DMS53 treated with DMSO at 0.1 percent for 48 hours (cell line): ENCODE results near the gene NBPF9.
"Not testable (repeated sequence)": the region's sequence is repeated elsewhere in the genome, so short reads cannot be mapped to it uniquely, and the experiment has no call there.

Source experiments
- DNase-seq: peaks from one replicate; lab custom pipeline; 2025; ENCODE audit not compliant: unreplicated experiment; lab: John Stamatoyannopoulos, UW

Gene NBPF9, protein sequence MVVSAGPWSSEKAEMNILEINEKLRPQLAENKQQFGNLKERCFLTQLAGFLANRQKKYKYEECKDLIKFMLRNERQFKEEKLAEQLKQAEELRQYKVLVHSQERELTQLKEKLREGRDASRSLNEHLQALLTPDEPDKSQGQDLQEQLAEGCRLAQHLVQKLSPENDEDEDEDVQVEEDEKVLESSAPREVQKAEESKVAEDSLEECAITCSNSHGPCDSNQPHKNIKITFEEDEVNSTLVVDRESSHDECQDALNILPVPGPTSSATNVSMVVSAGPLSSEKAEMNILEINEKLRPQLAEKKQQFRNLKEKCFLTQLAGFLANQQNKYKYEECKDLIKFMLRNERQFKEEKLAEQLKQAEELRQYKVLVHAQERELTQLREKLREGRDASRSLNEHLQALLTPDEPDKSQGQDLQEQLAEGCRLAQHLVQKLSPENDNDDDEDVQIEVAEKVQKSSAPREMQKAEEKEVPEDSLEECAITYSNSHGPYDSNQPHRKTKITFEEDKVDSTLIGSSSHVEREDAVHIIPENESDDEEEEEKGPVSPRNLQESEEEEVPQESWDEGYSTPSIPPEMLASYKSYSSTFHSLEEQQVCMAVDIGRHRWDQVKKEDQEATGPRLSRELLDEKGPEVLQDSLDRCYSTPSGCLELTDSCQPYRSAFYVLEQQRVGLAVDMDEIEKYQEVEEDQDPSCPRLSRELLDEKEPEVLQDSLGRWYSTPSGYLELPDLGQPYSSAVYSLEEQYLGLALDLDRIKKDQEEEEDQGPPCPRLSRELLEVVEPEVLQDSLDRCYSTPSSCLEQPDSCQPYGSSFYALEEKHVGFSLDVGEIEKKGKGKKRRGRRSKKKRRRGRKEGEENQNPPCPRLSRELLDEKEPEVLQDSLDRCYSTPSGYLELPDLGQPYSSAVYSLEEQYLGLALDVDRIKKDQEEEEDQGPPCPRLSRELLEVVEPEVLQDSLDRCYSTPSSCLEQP (N-terminal part only)

DNA sequence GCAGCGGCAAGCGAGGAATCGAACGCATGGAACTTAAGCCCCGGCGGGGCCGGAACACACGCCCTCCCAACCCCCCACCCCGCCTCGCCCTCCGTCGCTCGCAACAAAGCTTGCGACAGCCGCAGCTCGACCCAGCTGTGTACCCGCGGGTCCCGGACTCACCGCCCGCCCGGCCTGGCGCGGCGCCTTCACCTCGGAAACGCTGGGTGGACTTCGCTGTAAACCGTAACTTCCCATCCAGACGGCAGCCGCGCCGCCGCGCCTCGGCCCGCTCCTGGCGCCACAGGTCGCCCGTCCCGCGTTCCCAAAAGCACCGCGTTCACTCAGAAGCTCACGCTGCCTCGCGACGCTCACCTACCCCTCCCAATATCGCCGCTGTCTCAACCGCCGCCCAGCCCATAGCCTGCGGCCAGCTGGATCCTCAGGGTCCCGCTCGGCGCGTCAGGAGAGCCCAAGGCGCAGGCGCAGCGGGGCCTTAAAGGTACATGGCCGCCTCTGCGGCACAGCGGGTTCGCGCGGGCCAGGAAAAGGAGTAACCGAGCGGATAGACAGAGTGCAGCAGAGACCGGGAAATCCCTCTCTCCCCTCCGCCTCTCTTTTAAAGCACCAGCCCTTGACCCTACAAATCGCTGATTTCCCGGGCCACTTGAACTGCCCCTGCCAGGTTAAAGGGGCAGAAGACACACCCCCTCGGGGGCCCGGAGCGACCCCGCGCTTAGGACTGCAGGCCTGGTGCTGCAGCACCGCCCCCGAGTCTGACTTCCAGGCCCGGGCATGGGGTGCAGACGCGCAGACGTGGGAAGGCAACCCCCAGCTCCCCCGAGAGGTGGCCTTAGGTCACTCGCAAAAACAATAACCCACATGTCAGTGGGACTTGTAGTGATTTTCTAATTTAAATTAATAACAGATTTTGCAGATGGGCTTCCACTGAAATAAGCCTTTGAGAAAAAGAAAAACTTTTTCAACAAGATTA is at the start of gene NBPF9:
TSS of gene NBPF9 (minus strand) at position 443 of the 973 bp plus-strand sequence. CDS start 21,412 bp downstream, outside the sequence.
- not testable (repeated sequence) for DNase-seq

DNA sequence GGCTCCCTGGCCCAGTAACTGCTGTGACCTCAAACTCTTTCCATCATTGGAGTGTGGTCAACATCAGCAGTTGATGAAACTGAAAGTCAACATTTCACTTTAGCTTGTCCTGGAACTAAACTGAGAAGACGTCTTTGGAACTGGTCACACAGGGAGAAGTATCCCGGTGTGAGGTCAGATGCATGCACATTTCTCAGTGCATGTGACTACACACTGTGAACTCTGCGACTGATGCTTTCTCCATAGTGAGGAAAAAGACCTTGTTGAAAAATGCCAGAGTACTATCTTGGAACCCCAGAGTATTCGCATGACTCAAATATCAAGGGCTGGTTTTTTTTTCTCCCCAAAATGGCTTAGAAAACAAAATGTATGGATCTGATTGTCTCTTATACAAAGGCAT is 46.6 kb upstream of the NBPF9 start:
- DNase-seq, result not testable (repeated sequence)

DNA sequence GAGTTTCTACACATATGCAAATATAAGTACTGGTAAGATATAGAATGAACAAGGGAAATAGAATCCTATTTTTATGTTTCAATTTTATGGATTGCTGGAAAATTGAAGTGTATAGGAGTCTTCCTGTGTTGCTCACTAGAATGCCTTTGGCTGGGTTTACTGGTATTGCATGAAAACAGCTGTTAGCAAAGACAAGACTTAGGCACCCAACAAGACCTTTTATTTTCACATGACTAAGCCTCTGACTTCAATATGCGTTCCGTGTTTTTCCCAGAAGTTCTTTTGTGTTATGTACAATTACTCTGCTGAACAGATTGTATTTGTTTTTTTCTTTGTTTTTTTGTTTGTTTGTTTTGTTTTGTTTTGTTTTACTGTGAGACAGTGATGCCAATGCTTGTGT is 34.2 kb upstream of the NBPF9 start:
- not testable (repeated sequence) for DNase-seq

DNA sequence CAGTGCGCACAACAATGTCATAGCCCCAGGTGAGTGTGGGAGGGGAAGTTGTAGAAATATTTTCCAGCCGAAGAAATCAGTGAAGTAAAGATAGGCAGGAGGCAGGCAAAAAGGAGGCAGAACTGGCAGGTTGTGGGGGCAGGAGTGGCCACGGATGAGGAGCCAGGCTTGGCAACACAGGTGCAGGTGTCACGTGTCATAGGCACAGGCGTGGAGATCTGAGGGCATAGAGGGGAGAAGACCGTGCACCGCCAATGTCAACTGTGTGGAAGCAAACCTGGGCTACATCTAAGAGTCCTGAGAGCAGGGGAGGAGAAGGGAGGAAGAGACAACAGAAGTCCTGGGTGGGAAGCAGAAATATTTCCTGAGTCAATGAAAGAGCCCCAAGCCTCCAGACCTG is 27.6 kb upstream of the NBPF9 start:
- DNase-seq, result not testable (repeated sequence)

DNA sequence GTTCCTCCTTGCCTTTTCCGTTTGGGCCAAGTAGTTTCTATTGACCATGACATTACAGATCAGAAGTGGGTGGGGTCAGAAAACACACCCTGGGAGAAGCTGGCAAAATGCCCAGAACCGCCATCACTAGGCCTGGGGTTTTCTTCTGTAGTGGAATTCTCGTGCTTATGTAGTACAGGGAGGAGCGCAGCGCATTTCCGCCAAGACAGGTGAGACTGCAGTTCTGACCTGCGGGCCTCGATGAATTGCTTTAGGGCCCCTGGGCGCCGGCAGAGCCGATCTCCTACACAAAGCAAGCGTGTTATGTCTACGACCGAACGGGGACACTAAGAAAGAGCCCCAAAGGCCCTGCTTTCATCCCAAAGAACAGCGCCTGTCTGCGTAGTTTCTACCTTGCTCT is 25.9 kb upstream of the NBPF9 start:
- DNase-seq, result not testable (repeated sequence)

DNA sequence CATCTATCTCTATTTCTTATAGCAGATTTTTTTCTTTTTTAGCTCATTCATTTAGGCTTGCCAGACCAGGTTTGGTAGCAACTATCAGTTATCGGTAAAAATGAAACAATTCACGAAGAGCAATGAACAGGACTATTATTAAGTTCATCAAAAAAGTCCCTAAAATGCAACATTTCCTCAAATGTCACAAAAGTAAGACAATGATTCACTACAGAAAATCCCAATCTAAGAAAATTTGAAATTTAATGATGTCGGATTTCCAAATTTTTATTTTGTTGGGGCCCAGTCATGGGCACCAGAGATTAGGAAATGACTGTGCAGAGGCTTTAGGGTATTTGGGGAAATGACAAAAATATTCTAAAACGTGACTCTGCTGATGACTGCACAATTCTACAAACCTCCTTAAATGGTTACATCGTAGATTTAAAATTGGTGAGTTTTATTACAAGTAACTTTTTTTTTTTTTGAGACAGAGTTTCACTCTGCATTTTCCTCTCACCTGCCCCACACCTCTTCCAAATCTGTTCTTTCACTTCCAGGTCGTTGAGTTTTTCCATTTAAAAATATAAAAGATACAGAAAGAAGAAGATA is 23.3 kb upstream of the NBPF9 start:
- DNase-seq, result not testable (repeated sequence)

DNA sequence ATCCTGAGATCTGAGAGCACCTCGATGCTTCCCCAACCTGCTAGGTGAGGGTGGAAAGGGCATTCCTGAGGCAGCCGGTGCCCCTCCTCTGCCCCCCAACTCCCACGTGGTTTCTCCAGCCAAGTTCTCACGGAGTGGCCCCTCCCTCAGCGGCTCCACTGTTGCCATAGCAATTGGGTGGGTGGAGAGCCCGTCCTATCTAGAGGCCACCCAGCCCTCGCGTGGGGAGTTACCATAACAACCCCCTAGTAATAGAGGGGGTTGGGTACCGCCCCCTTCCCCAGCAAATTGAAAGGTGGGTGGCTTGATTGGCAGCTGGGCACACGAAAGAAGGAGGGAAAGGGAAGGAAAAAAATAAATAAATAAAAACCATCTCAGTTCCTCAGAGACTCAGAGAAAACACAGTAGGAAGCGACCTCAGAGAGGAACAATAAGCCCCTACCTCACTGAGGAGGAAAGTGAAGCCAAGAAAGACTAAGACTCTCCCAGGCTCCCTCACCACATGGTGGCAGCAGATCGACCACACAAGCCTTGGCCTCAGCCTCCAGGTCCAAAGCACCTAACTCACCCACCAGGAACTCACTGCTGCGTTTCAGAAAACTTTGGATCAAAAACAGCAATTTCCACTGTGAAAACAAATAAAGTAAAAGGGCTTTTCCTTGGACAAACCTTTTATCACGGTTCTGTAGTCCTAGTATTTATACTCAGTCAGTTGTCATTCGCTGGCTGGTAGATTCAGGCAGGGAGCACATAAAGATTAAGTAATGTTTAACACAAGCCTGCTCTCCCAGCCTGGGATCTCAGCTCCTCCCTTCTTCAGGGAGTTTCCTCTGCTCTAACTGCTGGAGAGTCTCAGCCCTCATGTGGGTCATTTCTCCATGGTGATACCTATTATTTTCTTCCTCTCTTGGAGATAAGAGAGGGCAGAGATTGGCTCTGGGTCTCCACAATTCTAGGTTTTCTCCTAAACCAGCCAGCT is 20.9 kb upstream of the NBPF9 start:
- not testable (repeated sequence) for DNase-seq

DNA sequence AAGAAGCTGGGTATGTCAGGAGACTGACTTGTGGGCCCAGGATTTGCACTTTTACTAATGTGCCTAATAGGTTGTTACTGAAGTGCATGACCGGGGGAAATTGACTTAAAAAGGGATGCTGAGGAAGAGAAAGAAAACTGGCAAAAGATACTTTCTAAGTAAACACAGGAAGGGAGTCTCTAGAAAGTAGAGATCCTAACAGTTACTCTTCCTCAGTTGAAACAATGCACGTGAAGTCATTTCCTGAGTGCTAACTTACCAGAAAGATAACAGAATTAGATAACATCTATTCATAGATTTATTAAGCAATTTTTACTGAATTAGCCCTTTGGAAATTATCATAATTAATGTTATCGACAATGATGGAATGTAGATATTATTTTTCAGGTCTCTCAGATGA is 9.5 kb upstream of the NBPF9 start:
- DNase-seq, result not testable (repeated sequence)

DNA sequence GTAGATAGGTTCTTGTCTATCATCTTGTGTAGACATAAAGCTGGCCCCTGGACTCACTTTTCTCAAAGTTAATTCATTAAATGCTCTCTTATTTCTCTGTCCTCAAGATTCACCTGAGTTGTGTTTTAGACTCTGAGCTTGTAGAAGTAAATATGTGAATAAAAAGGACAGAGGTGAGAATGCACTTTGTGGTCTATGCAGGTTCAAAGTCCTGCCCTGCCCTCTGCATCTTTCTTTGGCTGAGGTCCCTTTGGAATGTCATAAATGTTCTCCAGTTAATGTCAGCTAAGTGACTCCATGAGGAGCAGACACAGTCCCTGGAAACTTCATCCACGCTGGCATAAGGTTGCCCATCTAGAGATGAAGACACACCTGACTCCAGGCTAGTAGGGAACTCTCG is 7.0 kb upstream of the NBPF9 start:
- DNase-seq, result not testable (repeated sequence)

DNA sequence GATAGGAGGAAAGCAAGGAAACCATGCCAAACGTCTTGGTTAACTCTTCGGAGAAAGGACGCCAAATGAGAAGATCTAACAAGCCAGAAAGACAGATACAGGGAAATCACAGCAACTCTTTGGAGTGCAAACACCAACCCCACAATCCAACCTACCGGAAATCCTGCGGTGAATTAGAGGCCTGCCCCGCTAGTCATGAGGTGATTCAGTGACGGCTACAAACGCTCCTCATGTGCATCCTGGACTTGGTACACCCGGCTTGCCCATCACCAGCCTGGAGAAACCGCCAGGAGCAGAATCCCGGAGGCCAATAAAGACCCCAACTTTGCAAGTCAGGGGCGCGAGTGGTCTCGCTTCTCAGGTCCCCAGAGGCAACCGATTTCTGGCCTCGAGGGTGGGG is 777 bp downstream of the NBPF9 start:
- not testable (repeated sequence) for DNase-seq

DNA sequence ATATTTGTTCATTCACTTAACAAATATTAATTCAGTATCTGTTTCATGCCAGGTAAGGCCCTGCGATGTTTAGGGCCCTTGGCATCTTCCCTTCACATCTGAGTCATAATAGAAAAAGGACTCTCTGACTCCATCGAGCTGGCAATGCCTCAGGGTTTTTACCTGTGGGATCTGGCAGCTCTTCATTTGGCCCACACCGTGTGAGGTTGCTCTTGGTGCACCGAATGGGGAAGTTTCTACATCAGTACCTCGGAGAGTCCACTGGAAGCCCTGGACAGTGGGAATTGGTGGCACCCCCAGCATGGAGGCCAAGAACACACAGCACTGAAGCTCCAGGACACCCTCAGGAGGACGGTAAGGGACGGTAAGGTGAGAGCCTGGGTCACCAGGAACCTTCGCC is 5.1 kb downstream of the NBPF9 start:
- DNase-seq, result not testable (repeated sequence)

DNA sequence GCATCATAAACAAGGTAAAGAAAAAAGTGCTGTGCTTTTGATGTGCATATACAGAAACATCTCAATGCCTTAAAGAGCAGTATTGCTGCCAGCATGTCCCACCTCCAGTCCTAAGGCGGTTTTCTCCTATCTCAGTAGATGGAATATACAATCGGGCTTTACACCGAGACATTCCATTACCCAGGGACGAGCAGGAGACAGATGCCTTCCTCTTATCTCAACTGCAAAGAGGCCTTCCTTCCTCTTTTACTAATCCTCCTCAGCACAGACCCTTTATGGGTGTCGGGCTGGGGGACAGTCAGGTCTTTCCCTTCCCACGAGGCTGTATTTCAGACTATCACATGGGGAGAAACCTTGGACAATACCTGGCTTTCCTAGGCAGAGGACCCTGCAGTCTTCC is 10.2 kb downstream of the NBPF9 start:
- not testable (repeated sequence) for DNase-seq

DNA sequence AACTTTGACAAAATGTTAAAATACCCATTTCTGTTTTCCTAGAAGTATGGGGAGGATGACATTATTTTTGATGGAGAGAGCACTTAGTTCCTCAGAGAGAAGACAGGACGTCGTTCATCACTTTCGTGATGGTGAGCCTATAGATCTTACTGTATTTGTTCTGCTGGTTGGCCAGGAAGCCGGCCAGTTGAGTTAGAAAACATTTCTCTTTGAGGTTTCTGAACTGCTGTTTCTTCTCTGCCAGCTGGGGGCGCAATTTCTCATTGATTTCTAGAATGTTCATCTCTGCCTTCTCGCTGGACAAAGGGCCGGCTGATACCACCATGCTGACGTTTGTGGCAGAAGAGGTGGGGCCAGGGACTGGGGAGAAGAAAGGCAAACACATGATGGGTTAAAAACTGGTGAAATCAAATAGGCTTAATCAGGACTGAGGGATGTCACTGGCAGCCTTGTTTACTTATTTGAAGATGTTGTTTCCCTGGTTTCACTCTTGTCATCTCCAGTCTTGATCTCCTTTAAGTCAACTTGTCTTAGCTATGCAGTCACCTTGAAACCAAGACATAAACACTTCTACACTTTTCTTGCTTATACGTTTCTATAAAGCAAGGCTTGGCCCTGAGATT is 27.7 kb downstream of the NBPF9 start:
- not testable (repeated sequence) for DNase-seq

DNA sequence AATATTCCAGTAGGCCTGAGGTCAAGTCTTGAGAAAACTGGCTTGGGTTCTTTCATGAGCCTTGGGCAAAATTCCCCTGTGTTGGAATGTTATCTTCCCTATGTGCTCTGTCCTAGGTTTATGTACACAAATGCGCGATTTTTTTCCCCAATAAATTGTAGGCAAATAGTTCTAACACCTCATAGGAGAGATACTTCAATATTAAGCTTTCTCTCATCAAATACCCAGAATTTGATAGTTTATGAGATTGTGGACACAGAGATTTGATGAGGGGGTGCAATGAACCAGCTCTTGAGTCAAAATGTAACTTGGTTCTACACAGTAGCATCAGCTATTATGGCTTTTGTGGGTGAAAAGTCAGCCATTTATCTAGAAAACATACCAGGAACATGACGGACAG is 38.7 kb downstream of the NBPF9 start:
- not testable (repeated sequence) for DNase-seq

DNA sequence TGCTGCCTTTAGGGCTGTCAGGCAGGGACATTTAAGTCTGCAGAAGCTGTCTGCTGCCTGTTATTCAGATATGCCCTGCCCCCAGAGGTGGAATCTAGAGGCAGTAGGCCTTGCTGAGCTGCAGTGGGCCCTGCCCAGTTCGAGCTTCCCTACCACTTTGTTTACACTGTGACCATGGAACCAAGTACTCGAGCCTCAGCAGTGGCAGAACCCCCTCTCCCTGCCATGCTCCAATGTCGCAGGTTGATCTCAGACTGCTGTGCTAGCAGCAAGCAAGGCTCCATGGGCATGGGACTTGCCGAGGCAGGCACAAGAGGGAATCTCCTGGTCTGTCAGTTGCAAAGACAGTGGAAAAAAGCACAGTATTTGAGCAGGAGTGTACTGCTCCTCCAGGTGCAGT is 60.3 kb downstream of the NBPF9 start:
- DNase-seq, result not testable (repeated sequence)

DNA sequence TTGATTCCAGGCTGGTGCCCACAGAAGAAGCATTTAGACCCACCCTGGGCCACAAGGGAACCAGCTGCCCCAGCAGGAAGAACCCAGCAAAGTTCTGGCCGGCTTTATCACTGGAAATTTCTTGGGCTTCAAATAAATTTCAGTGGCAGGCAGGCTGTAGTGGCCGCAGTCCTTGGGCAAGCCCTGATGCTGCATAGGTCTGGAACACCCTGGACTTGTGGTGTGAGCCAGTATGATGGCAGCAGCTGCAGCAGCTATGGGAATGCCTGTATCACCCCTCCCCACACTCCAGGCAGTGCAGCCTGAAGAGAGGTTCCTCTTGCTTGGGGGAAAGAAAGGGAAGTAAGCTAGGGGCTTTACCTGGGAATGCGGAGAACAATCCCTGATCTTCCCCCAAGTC is 69.4 kb downstream of the NBPF9 start:
- DNase-seq, result not testable (repeated sequence)

DNA sequence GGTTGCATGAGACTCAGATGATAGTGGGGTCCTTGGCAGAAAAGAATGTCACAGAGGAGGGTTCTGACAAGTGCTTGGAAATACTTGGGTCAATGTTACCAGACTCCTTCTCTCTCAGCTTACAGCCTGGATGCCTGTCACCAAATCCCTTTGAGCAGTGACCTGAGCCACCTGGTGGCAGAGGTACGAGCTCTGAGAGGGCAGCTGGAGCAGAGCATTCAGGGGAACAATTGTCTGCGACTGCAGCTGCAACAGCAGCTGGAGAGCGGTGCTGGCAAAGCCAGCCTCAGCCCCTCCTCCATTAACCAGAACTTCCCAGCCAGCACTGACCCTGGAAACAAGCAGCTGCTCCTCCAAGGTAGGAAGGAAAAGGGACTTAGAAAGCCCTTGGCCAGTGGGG is 79.0 kb downstream of the NBPF9 start:
- DNase-seq, result not testable (repeated sequence)

DNA sequence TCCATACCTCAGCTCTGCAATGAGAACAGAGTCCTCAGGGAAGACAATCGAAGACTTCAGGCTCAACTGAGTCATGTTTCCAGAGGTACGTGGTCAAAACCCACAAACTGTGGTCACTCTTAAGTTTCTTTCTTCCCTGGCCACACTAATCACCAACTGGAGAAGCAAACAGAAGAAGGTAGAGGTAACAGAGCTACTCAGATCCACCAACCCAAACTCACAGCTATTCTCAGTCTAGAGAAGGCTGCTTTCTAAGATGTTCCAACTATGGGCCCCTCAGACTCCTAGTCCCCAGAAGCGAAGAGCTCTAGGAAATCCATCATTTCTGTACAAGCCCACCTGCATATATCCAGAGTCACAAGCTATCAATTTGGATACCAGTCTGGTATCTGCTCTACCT is 84.8 kb downstream of the NBPF9 start:
- not testable (repeated sequence) for DNase-seq
